Stimulated activated CD8-positive, alpha-beta memory T cell treated with anti-CD3 and anti-CD28 coated beads, Interleukin-7, amount 100 ng/mL, for 48 hours (primary cell): ENCODE measurements around the gene MUTYH.

Source experiments
- DNase-seq, 2 donors: peaks; one replicate each; pipeline ENCODE4 v3.0.0-alpha.2; 2020; ENCODE audit warnings: low read depth in 1 of 2; ENCODE audit errors: extremely low read depth in 1 of 2

Gene MUTYH

DNA sequence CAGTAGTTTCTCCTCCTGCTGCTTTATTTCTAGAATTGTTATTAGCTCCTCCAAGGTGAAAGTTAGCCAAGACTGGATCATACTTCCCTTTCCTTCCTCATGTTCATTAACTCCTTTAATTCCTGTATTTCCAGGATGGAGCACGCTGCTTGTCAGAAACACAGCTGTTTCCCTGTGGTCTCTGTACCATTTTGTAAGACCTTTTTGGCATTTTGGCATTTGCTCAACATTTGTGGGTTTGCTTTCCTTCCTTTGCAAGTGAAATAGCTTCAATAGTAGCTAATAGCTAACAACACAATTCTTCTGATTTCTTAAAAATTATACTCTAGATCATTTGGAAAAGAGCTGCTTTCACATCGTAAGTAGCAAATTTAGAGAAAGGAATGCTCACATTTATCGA lies 57.9 kb downstream of the MUTYH start:
- no peak for DNase-seq
